ENCODE results near the gene COL11A1.

DNA sequence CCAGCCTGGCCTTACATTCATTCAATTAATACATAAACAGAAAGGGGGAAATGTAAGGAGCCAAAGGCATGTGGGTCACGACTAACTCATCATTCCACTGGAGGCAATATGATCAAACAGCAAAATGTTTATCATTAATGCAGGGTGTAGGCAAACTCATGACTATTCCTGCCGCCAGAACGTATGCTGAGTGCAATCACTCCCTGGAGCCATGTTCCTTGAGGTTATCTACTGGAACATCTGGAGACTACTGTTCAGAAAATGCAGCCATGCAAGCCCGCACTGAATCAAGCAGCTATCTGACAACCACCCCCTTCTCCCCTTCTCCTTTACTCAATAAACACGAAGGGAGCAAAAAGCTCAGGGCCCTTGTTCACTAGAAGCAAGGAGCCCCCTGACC, 267.6 kb downstream of the COL11A1 start:
- TF ChIP-seq CTCF (IDR thresholded peaks at IDR 0.05; ENCODE audit: low read depth, low read length, poor library complexity, severe bottlenecking): no peak
- no peak for TF ChIP-seq EZH2phosphoT487 (IDR thresholded peaks at IDR 0.05; ENCODE audit: borderline replicate concordance, low read length)

Data from DOHH2 (cell line).